ENCODE data around the gene BCAT1. TPM values are rescaled to one million over a fixed set of nuclear protein-coding genes. Genes with fewer than 3 reads are reported as not detected.

Gene BCAT1
- total and polyA plus RNA-seq, 2 of the 8 experiments (the other 6 are each of a cell fraction or from before 2014, with no cell fraction given), result 19.7 to 263 TPM

GRCh38 chr12:24848941-24849477 lies 99.9 kb downstream of the BCAT1 start:
- Histone ChIP-seq H3K23ac (ENCODE audit: insufficient read length) (no peak overlapping the region), H3K9me3 (ENCODE audit: insufficient read depth in 2 of 2, low read depth in 1 of 2, low read length in 1 of 2) (no peaks in the 10 kb centered on the region), H4K20me1 (replicated peaks in 1 of 2; ENCODE audit: control insufficient read depth in 1 of 2, insufficient read depth in 2 of 2, low read length in 2 of 2) (peaks cover 0 to 4% of the 10 kb centered on the region in 2 experiments), H2BK20ac (ENCODE audit: low read length) (no peak overlapping the region), H2BK12ac (ENCODE audit: low read depth, low read length) (no peak overlapping the region), H3K79me1 (ENCODE audit: low read depth, low read length) (no peaks in the 10 kb centered on the region; the same call in 1 of the 2 replicates), H2BK120ac (replicated peaks; ENCODE audit: low read depth, low read length) (no peak overlapping the region), H3K56ac (replicated peaks; ENCODE audit: insufficient read length, low read depth, low read length) (no peak overlapping the region), H4K5ac (ENCODE audit: insufficient read length, low read depth, low read length) (no peak overlapping the region), H2AFZ (ENCODE audit: low read length) (no peak overlapping the region), H3K4ac (replicated peaks; ENCODE audit: insufficient read length, low read depth, low read length) (no peak overlapping the region), H3K27me3 (replicated peaks in 1 of 4; ENCODE audit: control insufficient read depth in 3 of 4, extremely low read depth in 1 of 4, insufficient read depth in 3 of 4, low read length in 3 of 4) (no peaks in the 10 kb centered on the region), H2AK5ac (ENCODE audit: low read depth, low read length) (no peak overlapping the region), H4K8ac (ENCODE audit: extremely low read depth, insufficient read depth, low read length) (0 out of 2 replicates have a peak overlapping the region, but pooled peaks have one; percentile 11), H3K14ac (ENCODE audit: insufficient read length) (no peak overlapping the region), H3K4me2 (ENCODE audit: insufficient read depth in 1 of 2, low read depth in 2 of 2, low read length in 2 of 2) (no peak overlapping the region), H3K23me2 (ENCODE audit: low read depth, low read length) (no peaks in the 10 kb centered on the region), H3K18ac (ENCODE audit: extremely low read depth, low read length) (no peak overlapping the region), H3K4me3 (ENCODE audit: extremely low read depth in 1 of 4, insufficient read depth in 2 of 4, low read depth in 3 of 4, low read length in 4 of 4) (no peak overlapping the region), H3K4me1 (replicated peaks in 1 of 4; ENCODE audit: control insufficient read depth in 3 of 4, insufficient read depth in 4 of 4, low read length in 3 of 4) (no peaks in the 10 kb centered on the region; a peak in 1 of 7 replicates), H3K9ac (replicated peaks in 1 of 4; ENCODE audit: extremely low read depth in 1 of 4, low read depth in 3 of 4, low read length in 3 of 4) (peak overlapping the region in 1 of 4 experiments; percentile 2; a peak in 1 of 7 replicates), H2BK5ac (ENCODE audit: low read depth, low read length) (no peak overlapping the region; the same call in 1 of the 2 replicates), H3K36me3 (ENCODE audit: control insufficient read depth in 2 of 4, insufficient read depth in 4 of 4, low read length in 3 of 4) (peaks cover 9 to 20% (median 14%) of the 10 kb centered on the region in 4 experiments; a peak in 7 of 8 replicates), H3K27ac (ENCODE audit: low read depth, low read length) (no peak overlapping the region), H3K79me2 (ENCODE audit: control insufficient read depth in 1 of 2, insufficient read depth in 2 of 2, low read length in 2 of 2) (peaks cover 0 to 3% of the 10 kb centered on the region in 2 experiments; a peak in 1 of 4 replicates), H4K91ac (replicated peaks; ENCODE audit: insufficient read length, low read length) (no peak overlapping the region), H2BK15ac (ENCODE audit: low read length) (no peak overlapping the region)
- DNase-seq (ENCODE audit: low read depth in 1 of 2, low spot score in 2 of 2), result no peak
- ChIA-PET POLR2A (ENCODE audit: partially characterized antibody) (interaction anchor here (0.9 to 1.5 kb wide), 2 partner anchors 7 to 11 kb away, joined by 3 to 4 read pairs; no protein-coding TSS in a partner anchor), CTCF (ENCODE audit: partially characterized antibody) (interaction anchor here (0.6 to 1.2 kb wide), 4 partner anchors 45 to 276 kb away, joined by 3 read pairs; no protein-coding TSS in a partner anchor)
- WGBS, 2 experiments (ENCODE audit: extremely low coverage in 1 of 2, insufficient coverage in 1 of 2, insufficient read length in 1 of 2, insufficient replicate concordance in 2 of 2, low coverage in 1 of 2, low lambda C conversion rate in 2 of 2, missing lambda C conversion rate in 1 of 2), result 92% methylated on average over 8 of the region's 8 CpGs; no CpG with 5 or more reads in 1 of the 2 experiments
- no peak for FAIRE-seq
- TF ChIP-seq HDAC2 (IDR thresholded peaks at IDR 0.05; ENCODE audit: borderline replicate concordance in 1 of 2, low read depth in 2 of 2, low read length in 2 of 2) (no peak), RAD21 (IDR thresholded peaks at IDR 0.05 in 1 of 2, conservative IDR thresholded peaks at IDR 0.05 in 1 of 2; ENCODE audit: low read depth in 2 of 2, low read length in 2 of 2) (no peak), FOSL1 (IDR thresholded peaks at IDR 0.05; ENCODE audit: insufficient read depth, low read depth, low read length) (no peak), SAP30 (IDR thresholded peaks at IDR 0.05; ENCODE audit: insufficient read depth, insufficient replicate concordance, low read length) (no peak), PHF8 (conservative IDR thresholded peaks at IDR 0.05; ENCODE audit: low read depth, low read length) (no peak), TAF7 (optimal IDR thresholded peaks at IDR 0.05; ENCODE audit: borderline replicate concordance, low read depth, low read length) (no peak), POLR2A (IDR thresholded peaks at IDR 0.05; ENCODE audit: control extremely low read depth in 1 of 2, low read depth in 2 of 2, low read length in 2 of 2) (no peak), ATF3 (IDR thresholded peaks at IDR 0.05; ENCODE audit: insufficient read depth, low read depth, low read length) (no peak), KDM4A (IDR thresholded peaks at IDR 0.05; ENCODE audit: low read depth, low read length, severe bottlenecking) (no peak), KDM1A (IDR thresholded peaks at IDR 0.05; ENCODE audit: borderline replicate concordance, low read length) (no peak)

Data from H1 (cell line).